Lung (tissue), 12 donors: ENCODE results near the gene TMA16. TPM values are rescaled to one million over a fixed set of nuclear protein-coding genes. Genes with fewer than 3 reads are reported as not detected.

Source experiments
- ATAC-seq: fragments of 200-7000 bp; cut with Tn5 transposase; one replicate; pipeline ENCODE4 v1.9.1; 2020; ENCODE audit warnings: moderate number of reproducible peaks; ENCODE audit not compliant: insufficient read depth, low FRiP score
- DNase-seq, 3 donors: peaks; one replicate each; pipeline ENCODE4 v3.0.0-alpha.2; 2013 to 2017
- H3K27ac ChIP-seq, 2 donors: one replicate each; pipeline ENCODE4 v1.5.1; 2013; ENCODE audit warnings: mild to moderate bottlenecking in 2 of 2, moderate library complexity in 2 of 2, control low read depth in 1 of 2, inconsistent platforms in 1 of 2, low read depth in 1 of 2, low read length in 1 of 2
- H3K27me3 ChIP-seq, 3 donors: one replicate each; pipeline ENCODE4 v1.5.1; 2013; ENCODE audit warnings: low read length in 2 of 3; ENCODE audit not compliant: control insufficient read depth in 3 of 3, insufficient read depth in 3 of 3
- H3K36me3 ChIP-seq, 4 donors: one replicate each; pipeline ENCODE4 v1.5.1; 2013; ENCODE audit warnings: low read length in 4 of 4, mild to moderate bottlenecking in 1 of 4, moderate library complexity in 1 of 4; ENCODE audit not compliant: control insufficient read depth in 4 of 4, insufficient read depth in 4 of 4
- H3K4me1 ChIP-seq, 5 donors: one replicate each; pipeline ENCODE4 v1.5.1; 2013; ENCODE audit warnings: low read length in 5 of 5, mild to moderate bottlenecking in 2 of 5, moderate library complexity in 1 of 5; ENCODE audit not compliant: control insufficient read depth in 5 of 5, insufficient read depth in 5 of 5
- H3K4me3 ChIP-seq: one replicate; pipeline ENCODE4 v1.5.1; 2013; ENCODE audit warnings: mild to moderate bottlenecking, control low read depth, moderate library complexity
- H3K9ac ChIP-seq, 2 donors: one replicate each; pipeline ENCODE4 v1.5.1; 2013; ENCODE audit warnings: low read length in 2 of 2, control low read depth in 1 of 2; ENCODE audit not compliant: insufficient read depth in 1 of 2
- H3K9me3 ChIP-seq, 4 donors: one replicate each; pipeline ENCODE4 v1.5.1; 2013; ENCODE audit warnings: low read length in 3 of 4, mild to moderate bottlenecking in 1 of 4, moderate library complexity in 1 of 4; ENCODE audit not compliant: control insufficient read depth in 4 of 4, insufficient read depth in 3 of 4
- CTCF ChIP-seq: IDR thresholded peaks from 2 replicates; pipeline ENCODE4 v1.5.1; 2012; ENCODE audit warnings: mild to moderate bottlenecking; ENCODE audit errors: control extremely low read depth, extremely low read depth
- WGBS, 2 donors: extraction: QIAGEN DNeasy Blood & Tissue Kit; methylation state at CpG; one replicate each; pipeline ENCODE4 v1.1.7; 2013; 5-methylcytosine and 5-hydroxymethylcytosine counted together
- polyA plus RNA-seq, 2 donors: library from polyadenylated mRNA; stranded (reverse); fragments of 200-250 nt; gene quantifications; one replicate each; pipeline ENCODE4 v1.2.1, GENCODE V29; 2013
- total RNA-seq, 2 donors: library from RNA; depleted of rRNA in 1 of 2; stranded (reverse); fragments of >200 nt in 1 of 2; gene quantifications; one replicate each; pipeline ENCODE4 v1.2.1, GENCODE V29; 2014 to 2021
- donor health status: control.
- donor health status: control.
- donor health status: Bipolar disorder and iron deficiency.
- donor health status: healthy.
- donor health status: DM: yes; HTN: yes; CAD: no.

TMA16 gene
- total and polyA plus RNA-seq, 4 donors: 15.7 to 23.8 (median 19.8) TPM

DNA sequence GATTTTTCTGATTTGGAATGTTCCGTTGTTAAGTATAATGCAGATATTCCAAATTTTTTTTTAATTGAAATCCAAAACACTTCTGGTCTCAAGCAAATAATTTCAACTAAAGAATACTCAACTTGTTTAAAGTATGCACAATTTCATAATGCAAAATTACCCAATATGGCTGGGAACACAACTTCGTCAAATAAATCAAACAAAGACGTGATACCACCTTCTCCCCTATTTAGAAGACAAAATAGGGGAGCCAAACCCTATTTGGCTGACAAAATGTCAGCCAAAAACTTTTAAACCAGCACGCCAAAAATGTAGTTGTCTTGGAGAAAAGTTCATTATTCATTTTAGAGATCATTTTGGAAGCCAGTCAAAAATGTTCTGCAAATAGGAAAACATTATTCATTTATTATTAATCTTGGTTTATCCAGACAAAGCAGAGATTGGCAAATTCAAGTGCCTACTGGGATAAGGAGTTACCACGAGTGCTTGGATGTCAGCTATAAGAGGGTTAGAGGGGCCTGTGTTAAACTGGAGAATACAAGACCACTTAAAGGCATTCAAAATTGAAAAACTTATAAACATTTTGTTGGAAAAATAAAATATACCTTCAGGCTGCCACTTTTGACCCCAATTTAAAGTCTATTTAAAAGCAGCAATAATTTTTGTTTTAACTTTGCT lies 17.6 kb upstream of the TMA16 start:
- no peaks in the 10 kb centered on the region for H3K27me3 ChIP-seq
- H3K36me3 ChIP-seq: no peaks in the 10 kb centered on the region
- WGBS, 2 donors: 55 to 77% methylated on average over 5 of the region's 5 CpGs
- H3K27ac ChIP-seq: no peak overlapping the region
- H3K9me3 ChIP-seq: peaks cover 0 to 2% (median 0%) of the 10 kb centered on the region in 4 donors
- H3K9ac ChIP-seq: no peak overlapping the region
- H3K4me3 ChIP-seq: no peak overlapping the region
- TF ChIP-seq CTCF: no peak
- DNase-seq: no peak
- ATAC-seq: no peak
- H3K4me1 ChIP-seq: no peaks in the 10 kb centered on the region

- Histone ChIP-seq H3K9ac (no peak overlapping the region), H3K4me3 (no peak overlapping the region), H3K27ac (no peak overlapping the region), H3K27me3 (no peaks in the 10 kb centered on the region), H3K4me1 (no peaks in the 10 kb centered on the region), H3K9me3 (no peaks in the 10 kb centered on the region), H3K36me3 (no peaks in the 10 kb centered on the region)
- TF ChIP-seq CTCF: no peak
- DNase-seq: no peak
- no peak for ATAC-seq
- WGBS, 2 donors: 9 to 35% methylated on average over 1 of the region's 1 CpG
Observed at GRCh38 chr4:163482190-163482589, 12.3 kb upstream of the TMA16 start.

DNA sequence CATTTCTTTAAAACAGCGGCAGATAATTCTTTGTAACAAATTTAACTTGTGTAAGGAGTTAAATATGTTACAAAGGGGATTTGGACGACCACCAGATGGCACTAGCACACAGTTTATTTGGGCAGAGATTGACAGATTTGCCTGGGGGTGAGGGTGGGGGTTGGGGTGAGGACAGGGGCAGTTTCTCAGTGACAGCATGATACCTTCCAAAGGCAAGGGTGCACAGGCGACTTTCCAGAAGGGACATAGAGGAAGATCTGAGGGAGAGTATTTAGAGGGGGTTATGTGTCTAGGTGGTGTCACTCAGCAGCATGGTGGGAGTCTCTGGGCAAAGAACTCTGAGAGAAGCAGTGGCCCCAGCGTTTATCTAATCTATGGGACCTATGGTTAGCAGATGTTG lies 9.6 kb upstream of the TMA16 start:
- Histone ChIP-seq H3K4me1 (no peaks in the 10 kb centered on the region), H3K9ac (no peak overlapping the region), H3K27me3 (no peaks in the 10 kb centered on the region), H3K27ac (no peak overlapping the region), H3K9me3 (no peaks in the 10 kb centered on the region), H3K4me3 (no peak overlapping the region), H3K36me3 (no peaks in the 10 kb centered on the region)
- ATAC-seq: no peak
- 16 to 26% methylated on average over 4 of the region's 4 CpGs for WGBS, 2 donors
- TF ChIP-seq CTCF: peak; percentile 27
- DNase-seq: peak; percentile 41 to 62 (median 50)

DNA sequence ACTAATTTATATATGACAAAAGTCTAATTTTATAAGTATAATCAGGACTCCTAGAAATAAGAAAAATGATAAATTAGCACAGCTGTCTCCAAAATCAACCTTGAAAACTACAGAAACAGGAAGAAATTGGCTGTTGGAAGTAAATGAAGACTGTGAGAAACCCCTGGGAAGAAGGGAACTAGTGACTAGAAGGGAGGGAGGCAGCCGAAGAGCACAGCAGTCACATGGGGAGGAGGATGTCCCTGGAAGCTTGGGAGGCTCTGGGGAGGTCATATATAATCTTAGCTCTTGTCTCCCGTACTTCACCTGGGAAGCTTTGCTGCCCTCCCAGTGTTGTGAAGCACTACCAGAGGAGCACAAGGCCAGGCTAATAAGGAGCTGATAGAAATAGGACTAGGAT lies 8.9 kb upstream of the TMA16 start:
- WGBS, 2 donors: 54 to 70% methylated on average over 2 of the region's 2 CpGs
- H3K9ac ChIP-seq: no peak overlapping the region
- H3K36me3 ChIP-seq: no peaks in the 10 kb centered on the region
- H3K27ac ChIP-seq: no peak overlapping the region
- no peaks in the 10 kb centered on the region for H3K4me1 ChIP-seq
- H3K27me3 ChIP-seq: no peaks in the 10 kb centered on the region
- no peak for DNase-seq
- no peak for TF ChIP-seq CTCF
- ATAC-seq: no peak
- H3K4me3 ChIP-seq: no peak overlapping the region
- H3K9me3 ChIP-seq: no peaks in the 10 kb centered on the region
